ENCODE data around the gene FRMD4A. TPM values are rescaled to one million over a fixed set of nuclear protein-coding genes. Genes with fewer than 3 reads are reported as not detected.

The FRMD4A gene
- total RNA-seq, 2 experiments from 2014 or later, result 3.1 to 3.7 TPM

DNA sequence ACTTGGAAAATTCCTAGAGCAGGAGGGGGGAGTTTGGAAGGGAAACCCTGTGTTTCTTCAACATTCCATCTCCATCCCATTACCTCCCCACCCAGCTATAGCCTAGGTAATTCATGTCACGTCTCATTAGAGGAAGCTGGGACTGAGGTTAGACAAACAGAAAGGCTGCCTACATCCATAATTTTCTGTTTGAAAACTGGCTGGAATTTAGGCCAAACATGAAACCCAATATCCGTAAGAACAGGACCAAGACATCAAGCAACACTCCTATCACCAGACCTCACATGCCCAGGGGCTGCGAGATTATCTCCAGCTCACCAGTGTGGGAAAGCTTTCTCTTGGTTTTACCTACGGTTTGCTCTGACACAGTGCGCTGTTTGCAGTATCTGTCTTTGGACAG lies 316.3 kb downstream of the FRMD4A start:
- H3K27me3 Mint-ChIP-seq, result no peaks in the 10 kb centered on the region
- intact Hi-C loops (cut with DNase I, micrococcal nuclease), result no loop called here
- no peaks in the 10 kb centered on the region for H3K36me3 ChIP-seq (ENCODE audit: insufficient read depth, low read length)
- H3K4me1 ChIP-seq (ENCODE audit: insufficient read depth, low read length), result peaks cover 29% of the 10 kb centered on the region
- no peak overlapping the region for H3K27ac ChIP-seq (ENCODE audit: low read depth in 1 of 2, low read length in 2 of 2)
- POLR2A ChIA-PET, result no interaction called here
- no peak overlapping the region for H3K4me3 Mint-ChIP-seq
- H3K27me3 ChIP-seq (ENCODE audit: control insufficient read depth in 1 of 2, insufficient read depth in 2 of 2, low read length in 2 of 2), result no peaks in the 10 kb centered on the region
- no peak for DNase-seq
- CTCF ChIA-PET, result no interaction called here
- peaks cover 55% of the 10 kb centered on the region for H3K4me1 Mint-ChIP-seq (ENCODE audit: low read depth)
- H3K9me3 Mint-ChIP-seq, result peaks cover 8% of the 10 kb centered on the region
- H3K36me3 Mint-ChIP-seq (ENCODE audit: low read depth), result no peaks in the 10 kb centered on the region
- ATAC-seq (ENCODE audit: poor library complexity), result no peak
- peaks cover 0 to 7% of the 10 kb centered on the region in 2 experiments for H3K9me3 ChIP-seq (ENCODE audit: control insufficient read depth in 1 of 2, insufficient read depth in 1 of 2, low read length in 2 of 2)
- TF ChIP-seq, protein P1, sequence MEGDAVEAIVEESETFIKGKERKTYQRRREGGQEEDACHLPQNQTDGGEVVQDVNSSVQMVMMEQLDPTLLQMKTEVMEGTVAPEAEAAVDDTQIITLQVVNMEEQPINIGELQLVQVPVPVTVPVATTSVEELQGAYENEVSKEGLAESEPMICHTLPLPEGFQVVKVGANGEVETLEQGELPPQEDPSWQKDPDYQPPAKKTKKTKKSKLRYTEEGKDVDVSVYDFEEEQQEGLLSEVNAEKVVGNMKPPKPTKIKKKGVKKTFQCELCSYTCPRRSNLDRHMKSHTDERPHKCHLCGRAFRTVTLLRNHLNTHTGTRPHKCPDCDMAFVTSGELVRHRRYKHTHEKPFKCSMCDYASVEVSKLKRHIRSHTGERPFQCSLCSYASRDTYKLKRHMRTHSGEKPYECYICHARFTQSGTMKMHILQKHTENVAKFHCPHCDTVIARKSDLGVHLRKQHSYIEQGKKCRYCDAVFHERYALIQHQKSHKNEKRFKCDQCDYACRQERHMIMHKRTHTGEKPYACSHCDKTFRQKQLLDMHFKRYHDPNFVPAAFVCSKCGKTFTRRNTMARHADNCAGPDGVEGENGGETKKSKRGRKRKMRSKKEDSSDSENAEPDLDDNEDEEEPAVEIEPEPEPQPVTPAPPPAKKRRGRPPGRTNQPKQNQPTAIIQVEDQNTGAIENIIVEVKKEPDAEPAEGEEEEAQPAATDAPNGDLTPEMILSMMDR (IDR thresholded peaks at IDR 0.05), result no peak
- H3K27ac Mint-ChIP-seq, result no peak overlapping the region
- H3K4me3 ChIP-seq (ENCODE audit: low read length), result no peak overlapping the region

DNA sequence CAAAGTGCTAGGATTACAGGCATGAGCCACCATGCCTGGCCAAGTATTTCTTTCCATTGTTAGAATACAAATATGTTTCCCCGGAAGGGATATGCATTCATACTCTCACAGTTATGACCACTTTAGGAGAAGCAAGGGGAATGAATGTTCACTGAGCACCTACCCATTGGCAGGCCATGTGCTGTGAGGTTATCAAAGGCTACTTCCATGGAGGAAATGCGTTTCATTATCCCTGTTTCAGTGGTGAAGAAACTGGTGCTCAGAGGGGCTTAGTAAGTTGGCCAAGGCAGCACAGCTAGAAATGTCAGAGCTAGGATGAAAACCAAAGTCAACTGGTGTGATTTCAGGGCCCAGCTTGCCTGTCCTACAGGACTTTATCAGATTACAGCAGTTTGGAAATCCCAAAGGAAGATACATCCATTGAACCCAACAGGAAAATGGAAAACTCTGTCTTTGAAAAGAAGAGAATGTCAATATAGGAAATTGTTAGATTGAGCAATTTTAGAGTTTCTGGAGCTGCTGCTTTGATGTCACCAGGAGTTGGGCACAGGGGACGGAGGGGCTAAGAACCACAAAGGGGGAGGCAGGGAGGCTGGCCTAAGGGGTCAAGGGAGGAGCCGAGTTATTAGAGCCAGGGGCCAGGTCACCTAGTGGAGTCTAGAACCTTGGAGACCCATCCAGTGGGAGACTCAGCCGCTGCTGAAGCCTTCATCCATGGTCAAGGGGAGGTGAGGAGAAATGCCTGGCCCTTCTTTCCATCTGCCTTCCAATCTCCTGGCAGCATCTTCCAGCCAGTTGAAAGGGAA lies 319.8 kb downstream of the FRMD4A start:
- no peak overlapping the region for H3K4me3 Mint-ChIP-seq
- no peak for ATAC-seq (ENCODE audit: poor library complexity)
- H3K9me3 ChIP-seq (ENCODE audit: control insufficient read depth in 1 of 2, insufficient read depth in 1 of 2, low read length in 2 of 2), result no peaks in the 10 kb centered on the region
- H3K27me3 Mint-ChIP-seq, result no peaks in the 10 kb centered on the region
- no peaks in the 10 kb centered on the region for H3K36me3 Mint-ChIP-seq (ENCODE audit: low read depth)
- CTCF ChIA-PET, result no interaction called here
- POLR2A ChIA-PET, result interaction anchor here (1.0 kb wide), 1 partner anchor 9 kb away, joined by 3 read pairs; no protein-coding TSS in a partner anchor
- H3K4me3 ChIP-seq (ENCODE audit: low read length), result no peak overlapping the region
- DNase-seq, result no peak
- peaks cover 39% of the 10 kb centered on the region for H3K4me1 ChIP-seq (ENCODE audit: insufficient read depth, low read length)
- peaks cover 68% of the 10 kb centered on the region for H3K4me1 Mint-ChIP-seq (ENCODE audit: low read depth)
- H3K27ac Mint-ChIP-seq, result no peak overlapping the region
- TF ChIP-seq, protein P1 (IDR thresholded peaks at IDR 0.05), result no peak
- H3K9me3 Mint-ChIP-seq, result no peaks in the 10 kb centered on the region
- H3K36me3 ChIP-seq (ENCODE audit: insufficient read depth, low read length), result no peaks in the 10 kb centered on the region
- no peak overlapping the region for H3K27ac ChIP-seq (ENCODE audit: low read depth in 1 of 2, low read length in 2 of 2)
- intact Hi-C loops (cut with DNase I, micrococcal nuclease), result no loop called here
- H3K27me3 ChIP-seq (ENCODE audit: control insufficient read depth in 1 of 2, insufficient read depth in 2 of 2, low read length in 2 of 2), result no peaks in the 10 kb centered on the region

DNA sequence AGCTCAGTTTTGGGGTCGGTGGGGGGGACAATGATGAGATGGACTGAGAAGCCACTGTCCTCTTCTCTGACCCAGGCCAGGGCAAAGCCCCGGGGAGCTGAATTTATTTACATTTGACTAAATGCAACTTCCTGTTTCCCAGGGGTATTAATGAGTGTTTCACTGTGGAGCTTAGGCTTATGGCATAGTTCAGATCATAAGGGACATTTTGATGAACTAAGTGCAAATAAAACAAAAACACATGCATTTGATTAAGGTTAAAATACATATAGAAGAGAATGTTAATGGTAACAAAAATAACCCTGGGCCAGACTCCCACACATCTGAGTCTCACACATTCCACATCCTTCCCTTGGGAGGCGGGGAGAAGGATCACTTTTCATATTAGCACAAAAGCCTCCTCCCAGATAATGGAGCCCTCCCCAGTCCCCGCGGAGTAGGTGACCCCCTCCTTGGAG lies 320.6 kb downstream of the FRMD4A start:
- ChIA-PET POLR2A (interaction anchor here (0.9 to 1.3 kb wide), 5 partner anchors 9 to 214 kb away, joined by 3 to 4 read pairs (median 3); no protein-coding TSS in a partner anchor), CTCF (no interaction called here)
- Mint-ChIP-seq H3K4me3 (peak overlapping the region; percentile 74), H3K9me3 (no peaks in the 10 kb centered on the region), H3K27me3 (no peaks in the 10 kb centered on the region), H3K27ac (peak overlapping the region; percentile 88), H3K4me1 (ENCODE audit: low read depth) (peaks cover 61% of the 10 kb centered on the region), H3K36me3 (ENCODE audit: low read depth) (no peaks in the 10 kb centered on the region)
- H3K27ac ChIP-seq (ENCODE audit: low read depth in 1 of 2, low read length in 2 of 2), result peak overlapping the region; percentile 53 to 64
- H3K9me3 ChIP-seq (ENCODE audit: control insufficient read depth in 1 of 2, insufficient read depth in 1 of 2, low read length in 2 of 2), result no peaks in the 10 kb centered on the region
- peaks cover 32% of the 10 kb centered on the region for H3K4me1 ChIP-seq (ENCODE audit: insufficient read depth, low read length)
- intact Hi-C loops (cut with DNase I, micrococcal nuclease), result no loop called here
- DNase-seq, result peak in 1 of 14 experiments; percentile 21
- no peak for ATAC-seq (ENCODE audit: poor library complexity)
- no peaks in the 10 kb centered on the region for H3K36me3 ChIP-seq (ENCODE audit: insufficient read depth, low read length)
- peak overlapping the region; percentile 52 for H3K4me3 ChIP-seq (ENCODE audit: low read length)
- no peaks in the 10 kb centered on the region for H3K27me3 ChIP-seq (ENCODE audit: control insufficient read depth in 1 of 2, insufficient read depth in 2 of 2, low read length in 2 of 2)
- TF ChIP-seq, protein P1 (IDR thresholded peaks at IDR 0.05), result no peak
